Kidney glomerular epithelial cell (primary cell): ENCODE results near the gene CHRNA4.

Source experiments
- DNase-seq: peaks from one replicate; lab custom pipeline; 2025; lab: John Stamatoyannopoulos, UW

The CHRNA4 gene

DNA sequence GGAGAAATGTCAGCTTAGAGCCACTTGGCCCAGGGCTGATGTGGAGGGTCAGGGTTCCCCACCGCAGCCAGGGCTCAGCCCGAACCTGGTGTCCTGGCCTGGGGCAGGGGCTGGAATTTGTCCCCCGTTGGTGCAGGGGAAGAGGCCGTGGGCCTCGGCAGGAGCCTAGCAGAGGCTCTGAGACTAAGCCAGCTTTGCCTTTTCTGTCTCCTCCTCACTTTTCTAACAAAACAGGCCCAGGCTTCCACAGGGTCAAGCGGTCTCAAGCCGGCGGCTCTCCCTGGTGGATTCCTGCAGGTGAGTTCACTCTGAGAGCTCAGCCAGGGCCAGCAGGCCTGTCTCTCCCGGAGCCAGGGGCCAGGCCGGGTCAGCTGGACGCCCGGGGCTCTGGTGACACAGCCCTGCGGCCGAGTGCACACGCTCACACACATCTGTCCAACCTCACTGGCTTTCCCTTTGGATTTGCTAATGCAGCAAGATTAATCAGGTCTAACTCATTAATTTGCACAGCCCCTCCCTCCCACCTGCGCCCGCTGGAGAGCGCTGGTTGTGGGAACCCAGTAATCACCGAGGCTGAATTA, 2.9 kb upstream of the CHRNA4 start:
- no peak for DNase-seq

DNA sequence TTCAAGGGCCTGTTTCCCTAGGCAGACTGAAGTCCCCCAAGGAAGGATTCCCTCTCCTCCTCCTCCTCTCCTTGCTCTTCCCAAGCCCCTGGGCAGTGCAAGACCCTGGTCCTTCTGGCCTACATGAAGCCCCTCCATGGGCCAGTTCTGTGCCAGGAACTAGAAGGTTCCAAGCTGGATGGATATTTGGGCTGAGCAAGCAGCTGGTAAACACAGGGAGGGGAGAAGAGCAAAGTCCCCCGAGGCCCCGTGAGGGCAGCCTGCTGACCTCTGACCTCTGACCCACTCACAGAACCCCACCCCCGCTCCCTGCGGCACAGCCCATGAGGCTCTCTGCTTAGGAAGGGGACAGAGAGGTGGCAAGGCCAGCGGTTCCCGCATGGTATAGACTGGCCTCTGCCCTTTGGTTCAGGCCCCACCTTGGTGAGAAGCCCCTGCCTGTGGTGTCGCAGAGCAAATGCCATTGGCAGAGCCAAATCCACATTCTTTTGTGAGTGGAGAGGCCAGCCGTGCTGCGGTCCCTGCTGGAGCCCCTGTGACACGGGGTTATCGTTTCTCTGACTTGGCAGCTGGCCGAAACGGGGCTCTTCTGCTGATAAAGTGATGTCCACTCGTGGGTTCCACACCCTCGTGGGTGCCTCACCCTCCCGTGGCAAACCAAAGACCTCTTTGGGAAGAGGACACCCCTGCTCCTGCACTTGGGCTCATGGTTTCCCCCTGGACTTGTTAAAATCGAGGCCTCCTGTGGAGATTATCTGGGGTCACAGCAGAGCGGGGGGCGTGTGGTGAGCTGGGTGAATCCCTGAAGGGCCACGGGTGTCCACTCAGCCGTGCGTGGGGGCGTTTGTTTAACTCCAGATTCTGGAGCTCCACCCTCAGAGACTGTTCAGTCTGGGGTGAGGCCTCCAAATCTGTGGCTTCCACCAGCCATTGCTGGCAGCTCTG, 2.1 kb upstream of the CHRNA4 start:
- no peak for DNase-seq

DNA sequence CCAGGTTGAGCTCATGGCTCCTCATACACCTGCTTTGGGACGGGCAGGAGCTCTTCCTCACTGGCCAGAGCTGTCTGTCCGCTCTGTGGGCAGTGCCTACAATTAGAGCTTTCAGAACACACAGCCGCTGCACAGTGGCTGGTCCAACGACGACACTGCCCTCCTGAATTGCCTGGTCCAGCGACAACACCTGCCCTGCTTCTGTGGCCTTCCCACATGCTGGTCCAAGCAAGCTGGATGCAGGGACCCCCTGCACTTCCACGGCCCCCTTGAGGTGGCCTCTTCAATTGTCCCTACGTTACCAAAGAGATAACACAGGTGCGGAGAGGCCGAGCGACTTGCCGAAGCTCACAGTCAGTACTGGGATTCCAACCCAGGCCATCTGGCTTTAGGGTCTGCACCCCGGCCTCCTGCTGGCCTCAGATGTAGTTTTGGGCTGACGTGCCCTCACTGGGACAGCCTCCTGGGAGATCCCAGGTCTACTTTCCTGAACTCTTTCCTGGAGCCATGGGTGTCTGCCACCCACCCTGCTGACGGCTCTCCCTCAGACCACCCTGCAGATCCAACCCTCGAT, 1.4 kb upstream of the CHRNA4 start:
- no peak for DNase-seq

DNA sequence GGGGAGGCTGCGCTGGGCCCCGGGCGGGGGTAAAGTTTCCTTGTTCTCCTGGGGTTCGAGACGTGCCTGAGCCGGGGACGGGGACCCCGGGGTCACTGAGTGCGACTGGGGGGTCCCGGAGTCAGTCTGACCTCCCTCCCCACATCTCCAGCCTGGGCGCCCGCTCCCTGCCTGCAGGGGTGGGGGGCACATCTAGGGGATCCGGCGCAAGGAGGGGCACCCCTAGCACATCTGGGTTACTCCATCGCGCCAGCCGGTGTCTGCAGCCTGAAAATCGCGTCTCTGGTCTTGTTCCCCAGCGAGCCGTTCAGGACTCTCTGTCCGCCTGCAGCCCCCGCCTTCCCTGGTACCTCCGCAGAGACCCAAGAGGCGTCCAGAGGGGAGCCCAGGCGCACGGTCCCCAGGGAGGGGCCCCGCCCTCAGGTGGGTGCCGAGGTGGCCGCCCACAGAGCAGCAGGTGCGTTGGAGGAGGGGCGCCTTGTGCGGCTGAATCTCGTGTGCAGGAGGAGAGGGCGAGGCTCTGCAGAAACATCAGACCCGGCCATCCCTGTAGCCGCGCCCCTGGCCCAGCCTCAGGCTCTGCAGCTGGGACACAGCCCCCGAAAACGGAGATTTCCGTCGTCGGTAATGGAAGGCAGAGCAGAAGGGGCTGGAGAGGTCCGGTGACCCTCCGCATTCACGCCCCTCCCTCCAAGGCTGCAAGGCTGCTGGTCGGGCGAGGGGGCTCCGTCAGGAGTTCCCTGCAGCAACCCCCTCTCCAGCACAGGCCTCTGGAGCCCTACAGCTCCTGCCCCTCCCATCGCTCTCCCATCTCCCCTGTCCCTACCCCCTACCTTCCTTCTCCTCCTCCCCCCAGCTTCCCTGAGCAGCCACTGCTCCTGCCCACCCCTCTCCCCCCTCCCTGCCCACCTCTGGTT, 628 bp upstream of the CHRNA4 start:
- no peak for DNase-seq

DNA sequence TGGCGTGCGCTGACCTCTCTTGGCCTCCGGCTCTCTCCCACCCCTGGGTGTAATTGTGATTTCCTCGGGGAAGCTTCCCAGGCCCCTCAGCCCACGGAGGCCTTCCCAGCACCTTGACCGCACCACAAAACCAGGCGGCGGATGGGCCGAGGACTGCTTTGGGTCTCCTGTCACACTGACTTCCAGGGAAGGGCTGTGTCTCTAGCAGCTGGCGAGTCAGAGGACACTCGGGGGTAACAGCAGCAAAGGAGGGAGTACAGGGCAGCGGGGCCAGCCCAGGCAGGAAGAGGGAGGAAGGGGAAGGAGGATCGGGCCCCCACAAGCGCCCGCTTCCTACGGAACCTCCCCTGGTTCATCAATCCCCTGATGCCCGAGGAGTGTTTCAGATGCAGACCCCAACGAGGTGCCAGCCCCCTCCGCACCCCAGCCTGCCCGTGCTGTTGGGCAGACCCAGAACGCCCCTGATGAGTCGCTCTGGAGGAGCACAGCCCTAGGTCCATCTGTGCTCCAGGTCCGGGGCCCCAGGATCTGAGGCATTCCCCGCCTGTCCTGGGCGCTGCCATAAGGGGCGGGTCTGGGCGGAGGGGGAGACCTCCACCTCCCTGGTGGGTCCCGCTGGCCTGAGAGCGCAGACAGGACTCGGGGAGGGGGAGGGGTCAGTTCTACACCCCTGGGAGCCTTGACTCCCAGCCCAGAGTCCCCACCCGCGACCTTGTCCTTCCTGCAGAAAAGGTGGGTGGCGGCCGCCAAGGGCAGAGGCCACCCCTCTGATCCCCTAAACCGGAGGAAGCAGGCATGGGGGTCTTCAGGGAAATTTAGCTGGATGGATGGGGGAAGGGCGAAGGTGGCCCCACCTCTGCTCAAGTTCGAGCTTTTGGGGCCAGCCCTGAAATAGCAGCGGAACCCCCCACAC, 956 bp downstream of the CHRNA4 start:
- no peak for DNase-seq

DNA sequence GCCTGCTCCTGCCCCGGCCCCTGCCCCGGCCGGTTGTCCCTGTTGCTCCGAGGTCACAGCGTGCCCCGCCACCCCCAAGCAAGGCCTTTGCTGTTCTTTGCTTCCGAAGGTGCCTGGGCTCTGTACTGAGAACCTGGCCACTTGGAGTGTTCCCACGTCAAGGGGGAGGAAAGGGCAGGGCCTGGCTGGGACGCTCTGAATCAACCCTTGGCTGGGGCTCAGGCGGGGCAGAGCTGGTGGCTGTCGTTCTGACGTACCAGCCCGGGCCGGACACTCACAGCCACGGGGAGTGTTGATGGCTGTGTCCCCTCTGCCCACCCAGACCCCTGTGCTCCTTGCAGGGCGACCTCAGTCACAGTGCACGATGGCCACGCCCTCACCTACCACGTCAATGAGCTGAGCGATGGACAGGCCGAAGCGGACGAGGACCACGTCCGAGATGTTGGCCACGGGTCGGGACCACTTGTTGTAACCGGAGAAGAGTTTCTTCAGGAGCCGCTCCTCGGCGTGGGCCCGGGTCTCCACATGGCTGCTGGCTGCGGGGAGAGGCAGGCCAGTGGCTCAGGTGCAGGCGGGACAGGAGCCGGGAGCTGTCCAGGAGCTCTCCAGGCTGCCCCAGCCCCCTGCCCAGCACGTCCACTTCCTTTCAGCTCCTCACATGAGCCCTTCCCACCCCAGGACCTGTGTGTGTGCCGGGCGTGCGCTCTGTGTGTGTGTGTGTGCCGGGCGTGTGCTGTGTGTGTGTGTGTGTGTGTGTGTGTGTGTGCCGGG, 1.8 kb downstream of the CHRNA4 start:
- DNase-seq: no peak

DNA sequence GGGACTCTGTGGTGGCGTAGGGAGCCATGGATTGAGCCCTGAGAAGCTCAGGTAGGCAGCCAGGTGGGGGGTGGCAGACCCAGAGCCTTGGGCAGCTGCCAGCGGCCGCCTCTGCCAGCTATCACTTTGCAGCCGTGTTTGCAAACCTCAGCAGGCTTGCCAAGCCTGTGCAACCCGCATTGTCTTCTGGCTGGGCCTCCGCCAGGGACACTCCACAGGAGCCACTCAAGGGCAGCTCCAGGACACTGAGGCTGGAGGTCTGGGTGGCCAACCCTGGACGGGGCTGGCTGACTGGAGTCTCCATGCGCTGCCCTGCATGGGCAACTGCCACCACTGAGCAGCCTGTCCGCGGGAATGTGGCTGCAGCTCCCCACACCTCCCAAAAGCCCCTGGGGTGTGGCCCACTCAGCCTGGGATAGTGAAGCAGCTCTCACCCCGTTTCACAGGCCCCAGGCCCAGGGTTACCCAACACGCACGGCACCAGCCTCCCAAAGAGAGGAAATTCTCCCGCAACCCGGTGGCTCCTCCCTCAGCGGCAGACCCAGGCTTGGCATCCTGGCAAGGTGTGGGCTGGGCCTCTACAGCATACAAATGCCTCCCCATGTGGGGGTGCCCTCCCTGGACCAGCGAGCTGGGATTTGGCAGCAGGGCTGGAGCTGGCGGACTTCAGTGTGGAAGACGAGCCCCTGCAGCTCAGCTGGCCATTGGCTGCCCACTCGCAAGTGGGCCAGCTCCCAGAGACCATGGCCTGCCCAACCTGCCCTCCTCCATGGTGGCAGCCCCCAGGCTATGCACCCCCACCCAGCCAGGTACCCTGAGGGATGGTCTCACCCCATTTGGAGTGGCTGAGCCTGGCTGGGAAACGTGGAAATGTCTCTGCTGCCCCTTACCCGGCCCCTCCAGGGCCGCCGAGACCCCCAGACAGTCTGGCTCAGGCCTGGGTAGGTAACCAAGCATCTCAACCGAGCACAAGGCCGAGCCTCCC, 2.9 kb downstream of the CHRNA4 start:
- no peak for DNase-seq

DNA sequence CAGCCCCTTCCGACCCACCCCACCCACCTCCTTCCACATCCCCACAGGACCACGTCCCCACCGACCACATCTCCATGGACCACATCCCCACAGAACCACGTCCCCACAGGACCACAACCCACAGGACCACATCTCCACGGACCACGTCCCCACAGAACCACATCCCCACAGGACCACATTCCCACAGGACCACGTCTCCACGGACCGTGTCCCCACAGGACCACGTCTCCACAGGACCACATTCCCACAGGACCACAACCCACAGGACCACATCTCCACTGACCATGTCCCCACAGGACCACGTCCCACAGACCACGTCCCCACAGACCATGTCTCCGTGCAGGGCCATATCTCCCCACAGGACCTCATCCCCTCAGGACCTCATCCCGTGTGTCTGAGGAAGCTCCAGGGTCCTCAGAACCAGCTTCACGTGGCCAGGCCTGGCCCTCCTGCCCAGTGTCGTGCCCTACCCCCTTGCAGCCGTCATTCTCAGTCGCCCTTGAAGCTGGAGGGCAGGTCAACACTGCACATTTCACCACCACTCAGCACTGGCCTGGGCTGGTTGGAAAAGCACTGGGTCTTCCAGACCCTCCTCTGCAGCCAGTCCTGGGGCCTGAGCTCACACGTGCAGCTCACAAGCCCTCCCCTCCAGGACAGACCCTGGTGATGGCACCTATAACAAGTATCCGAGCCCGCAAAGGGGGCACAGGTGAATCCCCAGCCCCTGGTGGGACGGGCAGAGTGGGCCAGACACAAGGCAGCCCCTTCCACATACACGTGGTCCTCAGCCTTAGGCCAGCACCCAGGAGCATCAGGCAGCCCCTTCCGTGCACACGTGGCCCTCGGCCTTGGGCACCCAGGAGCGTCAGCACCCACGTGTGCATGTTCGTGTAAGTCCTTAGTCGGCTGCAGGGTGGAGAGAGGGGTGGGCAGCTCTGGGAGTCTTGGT, 3.9 kb downstream of the CHRNA4 start:
- DNase-seq: no peak

DNA sequence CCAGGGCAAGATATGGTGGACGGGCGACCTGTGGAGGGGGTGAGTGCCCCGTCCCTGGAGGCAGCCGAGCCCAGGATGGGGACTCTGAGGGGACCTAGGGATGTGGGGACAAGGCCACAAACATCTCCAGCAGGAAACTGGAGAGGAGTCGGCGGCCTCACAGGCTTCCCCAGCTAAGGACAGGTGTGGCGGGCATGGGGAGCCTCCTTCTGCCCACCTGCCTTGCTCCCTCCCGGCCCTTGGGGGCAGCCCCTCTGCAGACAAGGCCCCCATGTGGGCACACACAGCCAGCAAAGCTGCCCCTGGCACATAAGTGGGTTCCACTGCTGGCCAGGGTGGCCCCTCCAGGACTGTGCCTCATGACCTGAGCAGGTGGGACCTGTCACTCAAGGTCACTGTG, 4.6 kb downstream of the CHRNA4 start:
- DNase-seq: no peak

DNA sequence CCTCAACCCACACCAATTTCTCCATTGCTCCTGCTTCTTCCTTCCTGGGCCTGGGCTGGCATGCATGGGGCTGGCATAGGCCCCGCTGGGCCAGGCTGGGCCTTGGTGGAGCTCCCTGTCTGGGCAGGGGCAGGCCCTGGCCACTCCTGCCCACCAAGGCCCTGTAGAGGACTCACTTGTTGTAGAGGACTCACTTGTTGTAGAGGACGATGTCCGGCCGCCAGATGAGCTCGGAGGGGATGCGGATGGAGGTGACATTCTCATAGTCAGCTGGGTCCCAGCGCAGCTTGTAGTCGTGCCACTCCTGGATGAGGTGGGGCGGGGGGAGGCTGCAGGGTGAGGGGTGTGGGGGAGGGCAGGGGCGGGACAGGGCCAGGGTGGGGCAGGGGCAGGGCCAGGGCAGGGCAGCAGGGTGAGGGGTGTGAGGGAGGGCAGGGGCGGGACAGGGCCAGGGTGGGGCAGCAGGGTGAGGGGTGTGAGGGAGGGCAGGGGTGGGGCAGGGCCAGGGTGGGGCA, 5.3 kb downstream of the CHRNA4 start:
- no peak for DNase-seq

DNA sequence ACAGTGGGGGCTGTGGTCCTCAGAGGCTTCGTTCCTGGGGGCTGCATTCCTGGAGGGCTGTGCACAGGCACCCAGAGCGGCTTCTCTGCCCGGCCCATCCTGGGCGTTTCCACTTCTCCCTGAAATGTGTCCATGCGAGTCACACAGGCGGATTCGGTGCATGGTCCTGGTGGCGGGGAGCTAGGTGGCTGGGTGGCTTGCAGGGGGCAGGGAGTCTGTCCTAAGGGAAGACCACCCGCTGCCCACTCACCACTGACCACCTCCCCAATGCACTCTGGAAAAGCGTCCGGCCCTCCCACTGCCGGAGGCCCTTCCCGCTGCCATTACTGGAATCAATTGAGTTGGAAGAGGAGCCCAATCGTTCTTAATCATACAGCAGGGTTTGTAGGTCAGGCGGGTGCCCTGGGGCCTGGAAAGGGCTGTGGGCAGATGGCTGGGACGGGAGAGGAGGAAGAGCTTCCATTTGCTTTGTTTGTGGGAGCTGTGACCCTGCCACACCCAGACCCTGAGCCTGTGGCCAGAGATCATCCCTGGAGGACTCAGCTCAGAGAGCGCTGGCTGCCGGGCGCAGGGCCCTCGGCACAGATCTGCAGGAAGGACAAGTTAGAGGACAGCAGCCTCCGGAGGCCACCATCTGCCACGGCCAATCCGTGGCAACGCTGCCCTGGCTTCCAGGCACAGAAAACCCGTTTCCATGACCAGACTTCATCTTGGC, 6.4 kb downstream of the CHRNA4 start:
- DNase-seq: no peak

DNA sequence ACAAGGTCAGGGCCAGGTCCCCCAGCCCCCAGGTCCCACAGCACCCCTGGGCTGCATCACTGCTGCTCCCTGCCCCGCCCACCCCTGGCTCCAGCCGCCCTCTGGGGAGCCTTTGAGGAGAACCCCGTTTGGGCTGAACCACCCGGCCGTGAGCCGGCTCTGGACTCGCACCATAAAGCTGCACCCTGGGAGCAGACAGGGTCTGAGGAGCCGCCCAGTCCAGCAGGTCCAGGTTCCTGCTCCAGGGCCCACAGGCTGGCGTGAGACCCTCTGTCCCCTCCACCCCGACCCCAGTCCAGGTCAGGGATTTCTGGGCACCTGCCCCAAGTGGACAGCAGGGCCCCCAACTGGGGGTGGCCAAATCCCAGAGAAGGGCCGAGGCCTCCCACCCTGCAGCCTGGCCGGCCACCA, 8.3 kb downstream of the CHRNA4 start:
- no peak for DNase-seq

DNA sequence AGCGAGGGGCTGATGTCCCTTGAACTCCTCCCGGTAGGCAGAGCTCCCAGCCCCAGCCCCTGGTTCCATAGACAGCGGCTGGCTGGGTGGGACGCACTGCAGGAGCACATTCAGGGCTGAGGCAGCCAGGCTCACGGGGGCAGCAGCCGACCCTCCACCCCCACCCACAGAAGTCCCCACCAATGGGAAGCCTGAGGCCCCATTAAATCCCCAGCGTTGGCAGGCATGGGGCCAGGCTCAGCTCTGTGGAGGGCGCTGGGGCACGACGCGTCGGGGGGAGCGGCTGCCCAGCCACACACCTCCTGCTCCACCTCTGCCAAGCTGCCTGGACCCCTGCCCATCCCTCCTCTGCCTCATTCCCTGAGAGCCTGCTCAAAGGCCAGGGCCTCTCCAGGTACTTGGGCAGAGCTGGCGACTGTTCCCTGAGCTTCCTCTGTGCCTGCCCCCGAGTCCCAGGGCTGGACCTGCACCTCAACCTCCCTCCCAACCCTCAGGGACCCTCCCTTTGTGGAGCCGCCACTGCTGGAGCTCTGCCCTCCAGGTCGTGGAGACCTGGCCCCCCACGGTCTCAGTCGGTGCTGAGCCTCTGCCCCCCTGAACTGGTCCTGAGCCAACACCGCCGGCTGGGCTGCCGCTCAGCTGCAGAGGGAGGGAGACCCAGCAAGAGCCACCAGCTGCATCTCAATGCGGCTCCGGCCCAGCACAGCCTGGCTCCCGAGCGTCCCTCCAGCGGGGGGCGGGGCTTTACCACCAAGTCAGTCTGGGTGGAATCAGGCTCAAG, 9.1 kb downstream of the CHRNA4 start:
- no peak for DNase-seq

DNA sequence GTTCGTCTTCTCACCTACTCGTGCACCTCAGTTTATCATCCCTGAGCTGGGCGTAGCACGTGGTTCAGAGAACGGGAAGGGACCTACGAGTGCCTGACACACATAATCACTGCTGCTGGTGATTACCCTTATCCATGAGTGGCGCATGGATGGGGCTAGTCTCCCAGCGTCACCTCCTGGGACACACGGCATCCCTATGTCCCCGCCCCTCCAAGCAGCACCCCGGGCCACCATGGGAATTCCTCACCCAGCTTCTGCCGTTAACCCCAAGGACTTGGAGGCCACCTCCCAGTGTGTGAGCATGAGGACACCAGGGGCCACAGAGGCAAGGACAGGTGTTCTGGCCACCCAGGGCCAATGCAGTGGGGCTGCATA, 9.8 kb downstream of the CHRNA4 start:
- no peak for DNase-seq

DNA sequence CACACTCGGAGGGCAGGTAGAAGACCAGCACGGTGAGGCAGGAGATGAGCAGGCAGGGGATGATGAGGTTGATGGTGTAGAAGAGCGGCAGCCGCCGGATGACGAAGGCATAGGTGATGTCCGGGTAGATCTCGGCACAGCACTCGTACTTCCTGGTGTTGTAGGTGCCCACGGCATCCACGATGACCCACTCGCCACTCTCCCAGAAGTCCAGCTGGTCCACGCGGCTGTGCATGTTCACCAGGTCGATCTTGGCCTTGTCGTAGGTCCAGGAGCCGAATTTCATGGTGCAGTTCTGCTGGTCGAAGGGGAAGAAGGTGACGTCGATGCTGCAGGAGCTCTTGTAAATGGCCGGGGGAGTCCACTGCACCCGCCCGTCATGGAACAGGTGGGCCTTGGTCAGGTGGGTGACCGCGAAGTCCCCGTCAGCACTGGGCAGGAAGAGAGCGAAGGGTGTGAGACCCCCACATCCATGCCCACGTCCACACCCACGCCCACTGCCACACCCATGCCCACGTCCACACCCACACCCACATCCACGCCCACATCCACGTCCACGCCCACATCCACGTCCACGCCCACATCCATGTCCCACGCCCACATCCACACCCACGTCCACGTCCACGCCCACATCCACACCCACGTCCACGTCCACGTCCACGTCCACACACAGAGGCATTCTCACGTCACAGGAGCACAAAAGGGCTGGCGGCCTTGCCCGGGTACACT, 10.4 kb downstream of the CHRNA4 start:
- no peak for DNase-seq

DNA sequence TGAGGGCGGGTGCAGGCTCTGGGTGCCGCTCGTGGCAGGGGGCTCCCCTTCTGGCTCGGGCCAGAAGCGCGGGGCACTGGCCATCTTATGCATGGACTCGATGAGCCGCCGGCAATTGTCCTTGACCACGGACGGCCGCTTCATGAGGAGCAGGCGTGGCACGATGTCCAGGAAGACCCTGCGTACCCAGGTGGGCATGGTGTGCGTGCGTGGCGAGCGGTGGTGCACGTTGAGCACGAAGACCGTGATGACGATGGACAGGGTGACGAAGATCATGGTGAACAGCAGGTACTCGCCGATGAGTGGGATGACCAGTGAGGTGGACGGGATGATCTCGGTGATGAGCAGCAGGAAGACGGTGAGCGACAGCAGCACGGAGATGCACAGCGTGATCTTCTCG, 11.0 kb downstream of the CHRNA4 start:
- no peak for DNase-seq
